Transverse colon (tissue), 4 donors: Measurements from ENCODE around the gene NDNF. TPM values are rescaled to one million over a fixed set of nuclear protein-coding genes. Genes with fewer than 3 reads are reported as not detected.

ENCODE experiments used
- DNase-seq: peaks from one replicate; pipeline ENCODE4 v3.0.0-alpha.2; 2019
- H3K27ac ChIP-seq, 4 donors: fragments of 200-600 bp; sonication (generic); 2 replicates each; pipeline ENCODE4 v1.5.1; 2016 to 2018; ENCODE audit warnings: inconsistent platforms in 4 of 4
- H3K27me3 ChIP-seq: fragments of 200-600 bp; sonication (generic); 2 replicates; pipeline ENCODE4 v1.5.1; 2017; ENCODE audit warnings: inconsistent platforms
- H3K36me3 ChIP-seq, 4 donors: fragments of 200-600 bp; sonication (generic); 2 replicates each; pipeline ENCODE4 v1.5.1; 2017 to 2019; ENCODE audit warnings: inconsistent platforms in 4 of 4
- H3K4me1 ChIP-seq, 4 donors: fragments of 200-600 bp; sonication (generic); 2 replicates each; pipeline ENCODE4 v1.5.1; 2017 to 2020; ENCODE audit warnings: inconsistent platforms in 4 of 4
- H3K4me3 ChIP-seq, 4 donors: fragments of 200-600 bp; sonication (generic); 1 replicate in 1 of 4; 2 replicates in 3 of 4; pipeline versions ENCODE4 v1.5.1 to v1.6.1; 2017 to 2019; ENCODE audit warnings: inconsistent platforms in 4 of 4
- H3K9me3 ChIP-seq, 2 donors: fragments of 200-600 bp; sonication (generic); 2 replicates each; pipeline ENCODE4 v1.5.1; 2017 to 2019; ENCODE audit warnings: inconsistent platforms in 2 of 2
- EP300 ChIP-seq: sonication (generic); formaldehyde crosslinking; IDR thresholded peaks from one replicate; pipeline ENCODE4 v1.6.1; 2017; ENCODE audit warnings: antibody characterized with exemption, low read depth
- POLR2A ChIP-seq: fragments of 450-650 bp; IDR thresholded peaks from one replicate; pipeline ENCODE4 v1.6.1; 2016; ENCODE audit warnings: antibody characterized with exemption, mild to moderate bottlenecking, moderate library complexity
- POLR2AphosphoS5 ChIP-seq, 3 donors: sonication (generic); formaldehyde crosslinking; IDR thresholded peaks; one replicate each; pipeline ENCODE4 v1.6.1; 2016; ENCODE audit warnings: antibody characterized with exemption in 3 of 3
- WGBS, 2 donors: methylation state at CpG; one replicate each; pipeline ENCODE4 v1.1.5; 2018; ENCODE audit warnings: low coverage in 1 of 2; 5-methylcytosine and 5-hydroxymethylcytosine counted together
- in situ Hi-C, 4 donors: fragments of 200-750 bp; cut with MboI; loops; one replicate each; pipeline versions ENCODE4 v1.15.0 to v1.15.1; 2017; ENCODE audit warnings: low sequenced_read_pairs in 3 of 4, low pct_ligation_motif_present in 1 of 4, low pct_unique_long_range_greater_than_20kb in 1 of 4
- intact Hi-C: fragments of 100-400 bp; cut with DNase I; formaldehyde crosslinking; loops from one replicate; pipeline ENCODE4 v1.15.1; 2023; ENCODE audit warnings: low total_unique reads
- total RNA-seq, 4 donors: library from RNA; depleted of rRNA; stranded (reverse); fragments of >200 nt; gene quantifications; one replicate each; pipeline ENCODE4 v1.1.0, GENCODE V29; 2016
- TF ChIP-seq, protein P1 (sequence below), 5 experiments: fragments of 200-600 bp in 3 of 5; fragments of 450-650 bp in 2 of 5; sonication (generic) in 3 of 5; IDR thresholded peaks; 1 replicate in 2 of 5; 2 replicates in 3 of 5; pipeline ENCODE4 v1.5.1; 2016 to 2017; ENCODE audit warnings: antibody characterized with exemption in 5 of 5, inconsistent platforms in 3 of 5, mild to moderate bottlenecking in 2 of 5, moderate library complexity in 1 of 5

NDNF gene
- total RNA-seq, 4 donors from 2014 or later: 1.9 to 7.8 (median 4.8) TPM

DNA sequence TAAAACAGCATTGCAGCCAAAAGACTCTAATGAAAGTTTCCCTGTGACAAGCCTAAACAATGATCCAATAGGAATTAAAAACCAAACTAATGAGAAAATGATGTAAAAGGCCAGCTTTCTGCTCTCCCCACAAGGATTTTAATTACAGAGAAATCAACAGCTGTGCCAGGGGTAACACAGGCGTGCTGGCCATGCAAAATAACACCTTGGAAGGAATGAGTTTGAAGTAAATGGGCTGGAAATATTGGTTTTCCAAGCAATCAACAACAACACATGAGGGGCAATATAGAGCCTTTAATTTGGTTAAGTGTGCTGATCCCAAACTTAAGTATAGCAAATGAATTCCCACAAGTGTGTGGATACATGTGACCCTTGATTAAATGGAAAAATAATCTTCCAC, 56.9 kb downstream of the NDNF start:
- Histone ChIP-seq H3K4me1 (no peaks in the 10 kb centered on the region), H3K36me3 (no peaks in the 10 kb centered on the region), H3K4me3 (no peak overlapping the region), H3K9me3 (no peaks in the 10 kb centered on the region), H3K27me3 (no peaks in the 10 kb centered on the region), H3K27ac (no peak overlapping the region)
- WGBS, 2 donors: 79% methylated on average over 1 of the region's 1 CpG; no CpG with 5 or more reads in 1 of the 2 donors
- TF ChIP-seq POLR2AphosphoS5 (IDR thresholded peaks at IDR 0.05): no peak
- DNase-seq: no peak
- in situ Hi-C loops (no loop called here), intact Hi-C loops (no loop called here)

DNA sequence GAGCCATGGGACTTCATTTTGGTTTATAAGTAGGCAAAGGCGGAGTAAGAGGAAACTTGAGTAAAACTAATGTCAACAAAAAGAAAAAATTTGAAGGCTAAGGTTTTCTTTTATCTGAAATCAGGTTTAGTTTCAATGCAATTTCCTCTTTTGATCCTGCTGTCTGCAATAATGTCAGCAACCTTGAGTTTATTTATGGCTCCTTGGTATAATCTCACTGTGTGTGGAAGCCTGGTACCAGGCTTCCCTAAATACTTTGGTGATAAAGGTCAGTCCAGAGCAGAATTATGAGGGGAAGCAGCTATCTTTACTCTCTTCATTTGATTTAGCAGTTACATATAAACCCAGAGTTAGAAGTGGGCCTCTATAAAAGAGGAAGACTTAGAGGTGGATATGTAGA, 57.8 kb downstream of the NDNF start:
- 50 to 78% methylated on average over 1 of the region's 1 CpG for WGBS, 2 donors
- Histone ChIP-seq H3K9me3 (no peaks in the 10 kb centered on the region), H3K4me3 (no peak overlapping the region), H3K36me3 (no peaks in the 10 kb centered on the region), H3K27ac (no peak overlapping the region), H3K4me1 (no peaks in the 10 kb centered on the region), H3K27me3 (no peaks in the 10 kb centered on the region)
- no peak for TF ChIP-seq POLR2A
- TF ChIP-seq POLR2AphosphoS5 (IDR thresholded peaks at IDR 0.05): no peak
- no peak for TF ChIP-seq EP300
- TF ChIP-seq, protein P1, sequence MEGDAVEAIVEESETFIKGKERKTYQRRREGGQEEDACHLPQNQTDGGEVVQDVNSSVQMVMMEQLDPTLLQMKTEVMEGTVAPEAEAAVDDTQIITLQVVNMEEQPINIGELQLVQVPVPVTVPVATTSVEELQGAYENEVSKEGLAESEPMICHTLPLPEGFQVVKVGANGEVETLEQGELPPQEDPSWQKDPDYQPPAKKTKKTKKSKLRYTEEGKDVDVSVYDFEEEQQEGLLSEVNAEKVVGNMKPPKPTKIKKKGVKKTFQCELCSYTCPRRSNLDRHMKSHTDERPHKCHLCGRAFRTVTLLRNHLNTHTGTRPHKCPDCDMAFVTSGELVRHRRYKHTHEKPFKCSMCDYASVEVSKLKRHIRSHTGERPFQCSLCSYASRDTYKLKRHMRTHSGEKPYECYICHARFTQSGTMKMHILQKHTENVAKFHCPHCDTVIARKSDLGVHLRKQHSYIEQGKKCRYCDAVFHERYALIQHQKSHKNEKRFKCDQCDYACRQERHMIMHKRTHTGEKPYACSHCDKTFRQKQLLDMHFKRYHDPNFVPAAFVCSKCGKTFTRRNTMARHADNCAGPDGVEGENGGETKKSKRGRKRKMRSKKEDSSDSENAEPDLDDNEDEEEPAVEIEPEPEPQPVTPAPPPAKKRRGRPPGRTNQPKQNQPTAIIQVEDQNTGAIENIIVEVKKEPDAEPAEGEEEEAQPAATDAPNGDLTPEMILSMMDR (IDR thresholded peaks at IDR 0.05): no peak
- intact Hi-C loops: no loop called here
- DNase-seq: no peak
- in situ Hi-C loops: no loop called here

GRCh38 chr4:121011780-121012340, 60.5 kb downstream of the NDNF start:
- intact Hi-C loops: no loop called here
- Histone ChIP-seq H3K27ac (no peak overlapping the region), H3K36me3 (no peaks in the 10 kb centered on the region), H3K9me3 (no peaks in the 10 kb centered on the region), H3K27me3 (no peaks in the 10 kb centered on the region), H3K4me3 (no peak overlapping the region), H3K4me1 (no peaks in the 10 kb centered on the region)
- TF ChIP-seq EP300: no peak
- TF ChIP-seq POLR2AphosphoS5 (IDR thresholded peaks at IDR 0.05): no peak
- TF ChIP-seq, protein P1 (IDR thresholded peaks at IDR 0.05): no peak
- TF ChIP-seq POLR2A: no peak
- DNase-seq: no peak
- in situ Hi-C loops: no loop called here
- WGBS, 2 donors: 85 to 93% methylated on average over 1 of the region's 1 CpG

GRCh38 chr4:121011138-121011537, 61.2 kb downstream of the NDNF start:
- 75 to 92% methylated on average over 2 of the region's 2 CpGs for WGBS, 2 donors
- no peak for DNase-seq
- Histone ChIP-seq H3K4me3 (no peak overlapping the region), H3K27ac (no peak overlapping the region), H3K4me1 (peaks cover 0 to under 1% (median 0%) of the 10 kb centered on the region in 4 donors), H3K9me3 (no peaks in the 10 kb centered on the region), H3K36me3 (no peaks in the 10 kb centered on the region), H3K27me3 (no peaks in the 10 kb centered on the region)
- intact Hi-C loops: no loop called here
- in situ Hi-C loops: no loop called here
- no peak for TF ChIP-seq EP300

DNA sequence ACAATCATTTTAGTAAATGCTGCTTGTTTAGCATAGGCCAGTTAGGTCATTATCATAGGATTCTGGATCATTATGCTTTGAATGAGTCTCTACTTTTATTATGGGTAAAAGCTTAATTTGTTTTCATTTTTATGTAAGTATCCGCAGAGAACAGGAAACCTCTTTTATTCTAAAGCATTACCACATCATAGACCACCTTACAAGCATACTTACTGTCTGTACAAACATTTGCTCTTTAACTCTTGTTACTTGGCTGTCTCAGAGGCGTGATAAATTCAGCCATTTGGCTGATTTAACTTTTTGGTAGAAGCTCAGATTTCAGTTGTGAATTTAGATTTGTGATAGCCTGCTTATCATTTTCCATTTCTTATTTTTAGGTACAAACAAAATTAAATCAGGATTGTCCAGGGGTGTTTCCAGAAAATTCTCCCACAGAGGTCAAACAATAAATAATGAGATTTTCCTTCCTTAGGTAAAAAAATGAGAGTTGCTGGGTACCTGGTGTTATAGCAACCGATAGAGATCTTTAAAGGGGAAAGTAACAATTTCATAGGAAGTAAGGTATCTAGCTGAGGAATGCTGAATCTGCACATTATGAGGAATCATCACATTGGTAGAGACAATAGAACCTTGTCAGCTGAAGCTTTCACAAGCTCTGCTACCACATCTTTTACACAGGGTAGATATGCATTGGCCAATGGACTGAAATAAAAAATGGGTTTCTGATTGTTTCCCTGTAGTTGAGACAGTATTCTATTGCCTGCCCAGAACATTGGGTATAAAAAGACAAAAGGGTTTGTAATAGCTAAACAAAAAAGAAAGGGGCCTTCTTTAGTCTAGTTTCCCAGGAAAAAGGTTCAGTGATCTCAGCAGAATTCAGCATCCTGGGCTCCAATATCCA, 62.5 kb downstream of the NDNF start:
- intact Hi-C loops: no loop called here
- TF ChIP-seq POLR2AphosphoS5 (IDR thresholded peaks at IDR 0.05) (no peak), EP300 (no peak), POLR2A (no peak)
- TF ChIP-seq, protein P1 (IDR thresholded peaks at IDR 0.05): no peak
- WGBS, 2 donors: 74% methylated on average over 3 of the region's 3 CpGs

More for the DNA sequence above, 62.5 kb downstream of the NDNF start:
- Histone ChIP-seq H3K4me1 (peaks cover 0 to 3% (median 0%) of the 10 kb centered on the region in 4 donors), H3K27ac (no peak overlapping the region), H3K27me3 (no peaks in the 10 kb centered on the region), H3K36me3 (no peaks in the 10 kb centered on the region), H3K9me3 (no peaks in the 10 kb centered on the region), H3K4me3 (no peak overlapping the region)
- no peak for DNase-seq
- in situ Hi-C loops: no loop called here
